H9 (cell line): Measurements from ENCODE around the gene ELFN2. TPM values are rescaled to one million over a fixed set of nuclear protein-coding genes. Genes with fewer than 3 reads are reported as not detected.

Source experiments
- DNase-seq: peaks from one replicate; pipeline ENCODE4 v3.0.0-alpha.2; 2017
- H2AFZ ChIP-seq: one replicate; pipeline ENCODE4 v1.6.1; 2013; ENCODE audit warnings: mild to moderate bottlenecking, low read length, control low read depth, moderate library complexity
- H2AK5ac ChIP-seq: 2 replicates; pipeline ENCODE4 v1.6.1; 2013; ENCODE audit warnings: low read length, control low read depth, mixed read lengths; ENCODE audit not compliant: insufficient read length
- H2BK120ac ChIP-seq: one replicate; pipeline ENCODE4 v1.6.1; 2013; ENCODE audit warnings: low read depth, mild to moderate bottlenecking, low read length, control low read depth, inconsistent platforms; ENCODE audit not compliant: poor library complexity, severe bottlenecking
- H2BK12ac ChIP-seq: 2 replicates; pipeline ENCODE4 v1.6.1; 2013; ENCODE audit warnings: low read length, control low read depth, mixed read lengths, low read depth; ENCODE audit not compliant: insufficient read length
- H2BK15ac ChIP-seq: 2 replicates; pipeline ENCODE4 v1.6.1; 2013; ENCODE audit warnings: low read depth, low read length, control low read depth
- H2BK20ac ChIP-seq: one replicate; pipeline ENCODE4 v1.6.1; 2013; ENCODE audit warnings: low read depth, mild to moderate bottlenecking, low read length, control low read depth, inconsistent platforms; ENCODE audit not compliant: poor library complexity, severe bottlenecking
- H2BK5ac ChIP-seq: 2 replicates; pipeline ENCODE4 v1.6.1; 2013; ENCODE audit warnings: low read length, control low read depth, mixed read lengths; ENCODE audit not compliant: insufficient read length
- H3K14ac ChIP-seq: 2 replicates; pipeline ENCODE4 v1.6.1; 2013; ENCODE audit warnings: low read length, control low read depth; ENCODE audit not compliant: insufficient read depth
- H3K18ac ChIP-seq: 2 replicates; pipeline ENCODE4 v1.6.1; 2013; ENCODE audit warnings: low read depth, mild to moderate bottlenecking, mixed read lengths, low read length, control low read depth; ENCODE audit not compliant: insufficient read length
- H3K23ac ChIP-seq: 2 replicates; pipeline ENCODE4 v1.6.1; 2013; ENCODE audit warnings: low read length, control low read depth, mixed read lengths, low read depth; ENCODE audit not compliant: insufficient read length
- H3K23me2 ChIP-seq: 2 replicates; pipeline ENCODE4 v1.6.1; 2013; ENCODE audit warnings: low read depth, mild to moderate bottlenecking, mixed read lengths, low read length, control low read depth; ENCODE audit not compliant: insufficient read length, poor library complexity, severe bottlenecking
- H3K27ac ChIP-seq: 2 replicates; pipeline ENCODE4 v1.5.1; 2013; ENCODE audit warnings: low read length, control low read depth, mixed read lengths, low read depth; ENCODE audit not compliant: insufficient read length
- H3K27me3 ChIP-seq: 2 replicates; pipeline ENCODE4 v1.6.1; 2013; ENCODE audit warnings: low read length, control low read depth, inconsistent platforms; ENCODE audit not compliant: insufficient read depth
- H3K4ac ChIP-seq: 2 replicates; pipeline ENCODE4 v1.6.1; 2013; ENCODE audit warnings: low read depth, mild to moderate bottlenecking, control low read depth, inconsistent platforms, low read length, moderate library complexity
- H3K4me1 ChIP-seq: 2 replicates; pipeline ENCODE4 v1.6.1; 2013; ENCODE audit warnings: low read length, control low read depth, inconsistent platforms; ENCODE audit not compliant: insufficient read depth
- H3K4me2 ChIP-seq: 2 replicates; pipeline ENCODE4 v1.6.1; 2013; ENCODE audit warnings: low read length, control low read depth, mixed read lengths; ENCODE audit not compliant: insufficient read length, insufficient read depth
- H3K56ac ChIP-seq: 2 replicates; pipeline ENCODE4 v1.6.1; 2013; ENCODE audit warnings: low read depth, mild to moderate bottlenecking, mixed read lengths, low read length, control low read depth; ENCODE audit not compliant: insufficient read length
- H3K79me1 ChIP-seq: 2 replicates; pipeline ENCODE4 v1.6.1; 2013; ENCODE audit warnings: low read depth, mild to moderate bottlenecking, moderate library complexity, low read length, control low read depth, inconsistent platforms; ENCODE audit not compliant: insufficient read depth, poor library complexity, severe bottlenecking
- H3K79me2 ChIP-seq: 2 replicates; pipeline ENCODE4 v1.6.1; 2013; ENCODE audit warnings: low read length, control low read depth, inconsistent platforms; ENCODE audit not compliant: insufficient read depth
- H3K9ac ChIP-seq: 2 replicates; pipeline ENCODE4 v1.6.1; 2013; ENCODE audit warnings: low read length, control low read depth, mixed read lengths; ENCODE audit not compliant: insufficient read length; ENCODE audit errors: extremely low read depth
- H3K9me3 ChIP-seq: one replicate; pipeline ENCODE4 v1.6.1; 2013; ENCODE audit warnings: low read depth, low read length, inconsistent platforms; ENCODE audit not compliant: control insufficient read depth
- H3T11ph ChIP-seq: one replicate; pipeline ENCODE4 v1.6.1; 2013; ENCODE audit warnings: mild to moderate bottlenecking, low read length, control low read depth, inconsistent platforms
- H4K20me1 ChIP-seq: one replicate; pipeline ENCODE4 v1.6.1; 2013; ENCODE audit not compliant: control insufficient read depth, insufficient read length, insufficient read depth
- H4K5ac ChIP-seq: 2 replicates; pipeline ENCODE4 v1.6.1; 2013; ENCODE audit warnings: low read depth, mild to moderate bottlenecking, mixed read lengths, low read length, control low read depth; ENCODE audit not compliant: insufficient read length
- H4K8ac ChIP-seq: replicated peaks from 2 replicates; pipeline ENCODE4 v1.6.1; 2013; ENCODE audit warnings: low read length, control low read depth, mixed read lengths, low read depth; ENCODE audit not compliant: insufficient read length
- H4K91ac ChIP-seq: 2 replicates; pipeline ENCODE4 v1.6.1; 2013; ENCODE audit warnings: low read depth, mild to moderate bottlenecking, moderate library complexity, mixed read lengths, low read length, control low read depth; ENCODE audit not compliant: insufficient read length
- H3K27ac Mint-ChIP-seq, 3 experiments: 2 replicates in 2 of 3; 3 replicates in 1 of 3; pipeline ENCODE4 v1.8.0; 2020 to 2021; ENCODE audit warnings: mixed read lengths in 3 of 3, mild to moderate bottlenecking in 1 of 3, moderate library complexity in 1 of 3
- H3K27me3 Mint-ChIP-seq: 2 replicates; pipeline ENCODE4 v1.8.0; 2021; ENCODE audit warnings: low read depth, mild to moderate bottlenecking, moderate library complexity, mixed read lengths
- H3K36me3 Mint-ChIP-seq, 3 experiments: 2 replicates in 2 of 3; 3 replicates in 1 of 3; pipeline ENCODE4 v1.8.0; 2020 to 2021; ENCODE audit warnings: low read depth in 3 of 3, mixed read lengths in 3 of 3; ENCODE audit not compliant: insufficient read depth in 1 of 3
- H3K4me1 Mint-ChIP-seq, 2 experiments: 2 replicates each; pipeline ENCODE4 v1.8.0; 2020; ENCODE audit warnings: mixed read lengths in 2 of 2
- H3K4me3 Mint-ChIP-seq, 2 experiments: 2 replicates in 1 of 2; 3 replicates in 1 of 2; pipeline ENCODE4 v1.8.0; 2020 to 2021; ENCODE audit warnings: mild to moderate bottlenecking in 2 of 2, mixed read lengths in 2 of 2, moderate library complexity in 1 of 2
- H3K9me3 Mint-ChIP-seq, 2 experiments: 2 replicates in 1 of 2; 3 replicates in 1 of 2; pipeline ENCODE4 v1.8.0; 2020; ENCODE audit warnings: mild to moderate bottlenecking in 2 of 2, mixed read lengths in 2 of 2, moderate library complexity in 1 of 2
- CTCF ChIP-seq: fragments of 200-600 bp; sonication (generic); conservative IDR thresholded peaks from 3 replicates; pipeline ENCODE4 v1.8.0; 2021; ENCODE audit warnings: antibody characterized with exemption, mild to moderate bottlenecking
- WGBS: extraction: QIAGEN DNeasy Blood & Tissue Kit; methylation state at CpG from one replicate; pipeline ENCODE4 v1.1.7; 2013; ENCODE audit warnings: missing lambda C conversion rate, low lambda C conversion rate, mixed read lengths; ENCODE audit not compliant: insufficient read length; ENCODE audit errors: extremely low coverage; 5-methylcytosine and 5-hydroxymethylcytosine counted together
- total RNA-seq: library from RNA; stranded (reverse); gene quantifications from 2 replicates; pipeline ENCODE4 v1.2.1, GENCODE V29; 2021

The ELFN2 gene
- total RNA-seq, 1 experiment from 2014 or later = 0.70 TPM

GRCh38 chr22:37410174-37411055, 16.9 kb downstream of the ELFN2 start:
- Histone ChIP-seq H2AFZ (no peak overlapping the region), H3K23ac (no peak overlapping the region), H3K4me1 (no peaks in the 10 kb centered on the region), H3K4me2 (no peak overlapping the region), H4K20me1 (no peaks in the 10 kb centered on the region), H3K27me3 (no peaks in the 10 kb centered on the region), H3K56ac (no peak overlapping the region), H2AK5ac (no peak overlapping the region), H3K23me2 (no peaks in the 10 kb centered on the region), H4K91ac (no peak overlapping the region), H2BK20ac (no peak overlapping the region), H3K18ac (no peak overlapping the region), H3K79me1 (no peaks in the 10 kb centered on the region), H2BK5ac (no peak overlapping the region), H2BK120ac (no peak overlapping the region), H2BK12ac (no peak overlapping the region), H4K8ac (no peak overlapping the region), H3K9me3 (no peaks in the 10 kb centered on the region), H3K9ac (no peak overlapping the region), H4K5ac (no peak overlapping the region), H3K79me2 (no peaks in the 10 kb centered on the region), H3K4ac (no peak overlapping the region), H3K27ac (no peak overlapping the region), H3T11ph (no peak overlapping the region), H2BK15ac (no peak overlapping the region), H3K14ac (no peak overlapping the region)
- H3K9me3 Mint-ChIP-seq = no peaks in the 10 kb centered on the region
- no peak overlapping the region for H3K4me3 Mint-ChIP-seq
- TF ChIP-seq CTCF = no peak
- peaks cover 7 to 22% of the 10 kb centered on the region in 2 experiments for H3K4me1 Mint-ChIP-seq
- H3K36me3 Mint-ChIP-seq = no peaks in the 10 kb centered on the region
- no peak for DNase-seq
- H3K27ac Mint-ChIP-seq = peak overlapping the region in 1 of 3 experiments; percentile 55; a peak in 2 of 7 replicates
- no CpG with 5 or more reads among the region's 32 CpGs for WGBS
- peaks cover 11% of the 10 kb centered on the region for H3K27me3 Mint-ChIP-seq
